ENCODE measurements around the gene STIP1. TPM values are rescaled to one million over a fixed set of nuclear protein-coding genes. Genes with fewer than 3 reads are reported as not detected.

Gene STIP1
- total RNA-seq, 4 donors from 2014 or later, result 81.6 to 116 (median 104) TPM

GRCh38 chr11:64222651-64223000, 36.7 kb downstream of the STIP1 start:
- no peak for TF ChIP-seq POLR2A (IDR thresholded peaks at IDR 0.05)
- TF ChIP-seq CTCF (IDR thresholded peaks at IDR 0.05), result no peak
- intact Hi-C loops (cut with DNase I), result no loop called here
- Histone ChIP-seq H3K4me3 (no peak overlapping the region), H3K9me3 (no peaks in the 10 kb centered on the region), H3K4me1 (peaks cover 18 to 51% (median 20%) of the 10 kb centered on the region in 3 donors), H3K36me3 (peaks cover 0 to 39% (median 6%) of the 10 kb centered on the region in 3 donors), H3K27ac (no peak overlapping the region), H3K27me3 (no peaks in the 10 kb centered on the region)
- DNase-seq, result no peak
- 81% methylated on average over 5 to 9 of the region's 9 CpGs for WGBS, 2 donors

- DNase-seq, result no peak
- Histone ChIP-seq H3K4me3 (no peak overlapping the region), H3K27me3 (no peaks in the 10 kb centered on the region), H3K4me1 (peaks cover 22 to 56% (median 25%) of the 10 kb centered on the region in 3 donors), H3K36me3 (peaks cover 0 to 39% (median 6%) of the 10 kb centered on the region in 3 donors), H3K27ac (peak overlapping the region in 1 of 4 donors; percentile 4), H3K9me3 (no peaks in the 10 kb centered on the region)
- intact Hi-C loops (cut with DNase I), result no loop called here
- WGBS, 2 donors, result 81% methylated on average over 10 to 12 of the region's 24 CpGs
- TF ChIP-seq CTCF (IDR thresholded peaks at IDR 0.05) (no peak), POLR2A (IDR thresholded peaks at IDR 0.05) (no peak)
These were observed 37.2 kb downstream of the STIP1 start for GRCh38 chr11:64223001-64223651.

- no peak for DNase-seq
- Histone ChIP-seq H3K4me3 (no peak overlapping the region), H3K36me3 (peaks cover 0 to 34% (median 6%) of the 10 kb centered on the region in 3 donors), H3K27ac (peak overlapping the region in 2 of 4 donors; percentile 2 to 4), H3K4me1 (peaks cover 24 to 68% (median 26%) of the 10 kb centered on the region in 3 donors), H3K27me3 (no peaks in the 10 kb centered on the region), H3K9me3 (no peaks in the 10 kb centered on the region)
- intact Hi-C loops (cut with DNase I), result no loop called here
- TF ChIP-seq CTCF (IDR thresholded peaks at IDR 0.05), result no peak
- no peak for TF ChIP-seq POLR2A (IDR thresholded peaks at IDR 0.05)
- WGBS, 2 donors, result 76 to 85% methylated on average over 3 of the region's 17 CpGs
These were observed 38.4 kb downstream of the STIP1 start for GRCh38 chr11:64224151-64224890.

GRCh38 chr11:64224891-64225607, 39.1 kb downstream of the STIP1 start:
- no peak for DNase-seq
- Histone ChIP-seq H3K4me3 (peak overlapping the region; percentile 60 to 91 (median 84)), H3K27me3 (no peaks in the 10 kb centered on the region), H3K9me3 (no peaks in the 10 kb centered on the region), H3K4me1 (peaks cover 26 to 76% (median 31%) of the 10 kb centered on the region in 3 donors), H3K36me3 (peaks cover 0 to 27% (median 6%) of the 10 kb centered on the region in 3 donors), H3K27ac (peak overlapping the region; percentile 90 to 97 (median 93))
- intact Hi-C loops (cut with DNase I), result no loop called here
- WGBS, 2 donors, result 56 to 85% methylated on average over 6 to 8 of the region's 22 CpGs
- TF ChIP-seq CTCF (IDR thresholded peaks at IDR 0.05), result no peak
- TF ChIP-seq POLR2A (IDR thresholded peaks at IDR 0.05), result no peak
